DMS53 (cell line): ENCODE data around the gene CCDC172.
A peak's percentile ranks its signal among the peaks of the same experiment; 100 is the strongest.

Source experiments
- DNase-seq: peaks from one replicate; lab custom pipeline; 2025; lab: John Stamatoyannopoulos, UW

CCDC172 gene, protein sequence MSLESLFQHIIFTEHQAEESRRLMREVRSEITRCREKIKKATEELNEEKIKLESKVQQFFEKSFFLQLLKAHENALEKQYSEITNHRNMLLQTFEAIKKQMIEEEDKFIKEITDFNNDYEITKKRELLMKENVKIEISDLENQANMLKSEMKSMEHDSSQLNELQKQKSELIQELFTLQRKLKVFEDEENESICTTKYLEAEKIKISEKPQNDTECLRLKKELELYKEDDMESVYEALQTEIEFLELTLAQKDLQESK

DNA sequence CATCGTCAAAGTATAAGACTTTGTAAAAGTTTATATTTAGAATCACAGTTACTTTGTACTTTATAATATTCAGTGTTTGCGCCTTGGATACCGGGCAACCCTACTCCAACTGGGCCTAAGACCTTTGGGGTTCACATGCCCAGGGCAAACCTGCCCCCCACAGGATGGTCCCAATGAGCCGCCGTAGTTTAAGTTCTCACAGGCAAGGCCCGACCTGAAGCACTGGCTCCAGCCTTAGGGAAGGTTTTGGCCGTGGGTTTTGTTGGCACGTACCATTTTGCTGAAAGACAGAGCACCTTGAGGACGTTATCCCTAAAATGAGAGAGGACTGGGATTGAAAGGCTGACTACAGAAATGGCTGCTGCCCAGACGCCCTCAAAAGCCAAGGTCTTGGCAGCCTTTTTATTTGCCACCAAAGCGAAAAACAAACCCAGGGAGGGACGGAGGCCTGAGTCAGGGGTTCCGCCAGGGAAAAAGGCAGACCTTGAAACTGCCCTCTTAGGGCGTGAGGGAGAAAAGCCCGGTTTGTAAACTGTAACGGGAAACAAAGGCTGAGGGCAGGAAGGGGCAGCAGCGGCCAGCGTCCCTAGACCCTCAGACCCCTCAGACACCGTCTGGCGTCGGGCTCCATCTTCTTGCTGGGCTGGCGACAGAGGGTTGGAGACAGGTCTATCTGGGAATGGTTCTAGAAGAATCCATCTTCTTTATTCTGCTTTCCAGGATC is at the start of gene CCDC172:
Gene CCDC172 (plus strand): TSS at position 222 of the 724 bp plus-strand sequence. CDS start 564 bp downstream, outside the sequence.
- no peak for DNase-seq

DNA sequence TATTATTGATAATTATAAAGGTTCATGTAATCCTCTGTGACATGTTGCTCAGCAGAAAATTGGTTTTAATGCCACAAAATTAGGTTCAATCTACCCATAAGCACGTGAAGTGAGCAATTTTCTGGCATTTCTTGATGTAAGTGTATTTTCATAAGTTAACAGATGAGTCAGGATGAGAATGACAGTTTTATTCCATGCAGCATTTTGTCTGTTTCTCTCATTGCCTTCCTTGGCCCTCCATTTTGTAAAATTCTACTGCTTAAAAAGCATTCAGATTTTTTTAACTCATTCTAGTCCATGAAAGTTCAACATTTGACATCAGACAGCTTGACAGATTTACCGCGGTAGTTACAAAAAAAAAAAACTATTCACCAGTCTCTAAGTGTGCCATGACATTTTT is 47.3 kb upstream of the CCDC172 start:
- no peak for DNase-seq

DNA sequence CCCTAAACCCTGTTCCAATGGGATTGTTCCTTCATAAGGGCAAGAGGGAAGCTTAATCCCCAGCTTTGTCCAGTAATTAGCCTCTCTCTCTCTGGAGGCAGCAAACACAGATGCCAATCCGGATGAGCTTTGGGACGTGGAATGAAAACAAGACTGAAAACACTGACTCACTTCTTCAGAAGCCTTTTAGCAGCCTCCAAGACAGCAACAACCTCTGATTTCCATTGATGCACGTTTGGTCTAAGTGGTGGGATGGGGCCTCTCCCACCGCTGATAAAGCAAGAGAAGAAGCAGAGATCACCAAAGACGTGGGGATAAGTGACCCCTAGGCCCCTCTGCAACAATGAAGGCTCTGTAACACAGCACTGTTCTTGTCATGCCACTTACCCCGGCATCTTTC is 45.4 kb upstream of the CCDC172 start:
- DNase-seq: no peak

DNA sequence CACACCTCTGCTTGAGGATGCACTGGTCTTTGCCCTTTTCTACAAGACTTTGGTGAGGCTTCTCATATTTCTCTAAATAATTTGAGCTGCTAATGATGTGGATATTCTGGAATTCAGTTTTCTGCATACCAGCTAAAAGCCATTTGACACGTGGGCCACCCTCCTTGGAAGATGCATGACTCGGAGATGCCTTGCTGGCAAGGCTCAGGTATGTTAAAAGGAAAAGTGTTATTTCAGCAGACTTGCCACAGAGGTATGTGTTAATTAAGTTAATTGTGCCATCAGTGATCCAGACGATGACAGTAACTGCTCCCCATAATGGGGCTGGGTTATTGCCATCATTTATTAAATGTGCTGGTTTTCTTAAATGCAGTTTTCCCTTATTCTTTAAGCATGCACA is 42.5 kb upstream of the CCDC172 start:
- DNase-seq: no peak

DNA sequence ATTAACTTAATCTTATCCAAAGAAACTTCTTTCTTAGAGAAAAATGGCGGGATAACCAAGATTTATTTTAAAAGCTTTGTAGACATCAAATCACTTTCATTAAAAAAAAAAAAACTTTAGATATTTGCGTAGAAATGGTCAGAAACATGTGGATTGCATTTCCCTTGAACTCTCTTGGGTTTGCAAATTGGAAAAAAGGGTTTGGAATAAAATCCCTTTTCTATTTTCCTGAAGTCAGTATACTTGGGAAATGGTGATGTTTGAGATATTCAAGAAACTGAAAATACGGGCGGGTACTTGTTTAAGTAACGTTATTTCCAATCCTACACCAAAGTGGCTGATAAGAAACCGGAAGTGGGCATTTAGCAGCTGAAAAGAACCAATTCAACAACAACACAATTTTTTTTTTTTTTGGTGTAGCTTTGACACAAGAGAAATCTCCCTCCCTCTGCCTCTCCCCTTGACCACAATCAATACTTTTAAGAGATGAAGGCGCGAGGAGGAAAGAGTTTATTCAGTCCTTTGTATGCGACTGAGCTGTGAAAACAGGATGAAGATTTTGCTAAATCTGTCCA is 37.5 kb upstream of the CCDC172 start:
- no peak for DNase-seq

DNA sequence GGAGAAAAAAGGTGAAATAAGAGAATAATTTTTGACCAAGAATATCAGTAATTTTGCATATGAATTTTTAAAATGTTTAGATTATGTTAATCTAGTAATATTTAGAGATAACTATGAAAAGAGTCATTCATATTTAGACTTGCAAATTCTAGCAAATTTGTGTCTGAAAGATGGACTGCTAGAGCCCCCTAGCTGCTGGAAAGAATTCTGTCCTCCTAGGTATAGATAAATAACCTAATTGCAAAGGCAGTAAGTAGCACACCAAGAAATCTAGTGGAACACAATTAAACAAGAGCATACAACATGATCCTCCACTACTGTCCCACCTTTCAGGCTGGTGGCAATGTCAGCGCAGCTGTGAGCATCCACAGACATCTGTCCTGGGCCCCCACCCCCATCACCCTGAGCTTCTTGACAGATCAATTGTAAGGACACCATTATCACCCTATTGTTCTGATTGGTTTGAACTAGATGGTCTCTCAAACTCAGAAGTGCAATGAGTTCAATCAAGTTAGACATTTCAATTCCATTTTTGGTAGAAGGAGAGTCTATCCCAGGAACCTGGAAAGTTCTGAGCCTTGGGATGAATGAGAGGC is 36.2 kb upstream of the CCDC172 start:
- peak; percentile 74 for DNase-seq

DNA sequence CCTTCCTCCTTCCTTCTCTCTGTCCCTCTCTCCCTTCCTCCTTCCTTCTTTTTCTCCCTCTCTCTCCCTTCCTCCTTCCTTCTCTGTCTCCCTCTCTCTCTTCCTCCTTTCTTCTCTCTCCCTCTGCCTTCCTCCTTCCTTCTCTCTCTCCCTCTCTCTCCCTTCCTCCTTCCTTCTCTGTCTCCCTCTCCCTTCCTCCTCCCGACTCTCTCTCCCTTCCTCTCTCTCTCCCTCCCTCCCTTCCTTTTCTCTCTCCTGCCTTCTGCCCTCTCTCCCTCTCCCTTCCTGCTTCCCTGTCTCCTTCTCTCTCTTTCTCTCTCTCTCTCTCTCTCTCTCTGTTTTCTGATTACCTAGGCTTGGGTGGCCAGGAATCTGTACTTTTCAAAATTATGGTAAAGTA is 34.6 kb upstream of the CCDC172 start:
- DNase-seq: no peak

DNA sequence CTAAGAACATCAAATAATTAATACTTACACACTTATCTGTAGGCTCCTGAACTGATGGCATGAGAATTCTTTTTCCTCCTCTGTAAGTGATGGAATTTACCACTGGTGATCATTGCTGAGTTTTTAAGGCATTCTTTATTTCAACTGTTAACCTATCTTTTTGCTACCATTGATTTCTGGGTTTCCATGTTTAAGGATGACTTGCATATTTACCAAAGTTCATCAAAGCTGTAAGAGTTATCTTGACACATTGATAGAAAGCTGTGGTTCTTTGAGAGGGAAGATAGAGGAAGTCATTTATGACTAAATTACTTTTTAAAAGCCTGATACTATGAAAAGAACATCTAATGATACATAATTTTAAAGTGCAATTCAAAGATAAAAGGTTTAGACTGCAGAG is 31.8 kb upstream of the CCDC172 start:
- no peak for DNase-seq

DNA sequence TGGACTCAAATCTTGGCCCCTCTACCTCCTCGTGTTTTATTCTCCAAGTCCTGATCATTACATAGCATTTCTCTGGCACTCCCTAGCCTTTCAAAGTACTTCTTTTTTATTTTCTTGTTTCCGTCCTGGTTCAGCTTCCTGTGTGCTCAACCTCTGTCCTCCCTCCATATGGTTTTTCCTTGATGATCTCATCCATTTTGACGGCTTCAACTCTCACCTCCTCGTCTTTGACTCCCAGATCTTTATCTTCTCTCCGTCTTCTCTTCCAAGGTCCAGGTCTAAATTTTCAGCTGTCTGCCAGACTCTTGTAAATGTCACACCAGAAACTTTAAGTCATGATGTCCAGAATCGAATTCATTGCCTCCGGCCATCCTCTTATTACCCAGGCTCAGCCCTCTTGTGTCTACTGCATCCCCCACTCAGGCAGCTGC is 27.9 kb upstream of the CCDC172 start:
- no peak for DNase-seq

DNA sequence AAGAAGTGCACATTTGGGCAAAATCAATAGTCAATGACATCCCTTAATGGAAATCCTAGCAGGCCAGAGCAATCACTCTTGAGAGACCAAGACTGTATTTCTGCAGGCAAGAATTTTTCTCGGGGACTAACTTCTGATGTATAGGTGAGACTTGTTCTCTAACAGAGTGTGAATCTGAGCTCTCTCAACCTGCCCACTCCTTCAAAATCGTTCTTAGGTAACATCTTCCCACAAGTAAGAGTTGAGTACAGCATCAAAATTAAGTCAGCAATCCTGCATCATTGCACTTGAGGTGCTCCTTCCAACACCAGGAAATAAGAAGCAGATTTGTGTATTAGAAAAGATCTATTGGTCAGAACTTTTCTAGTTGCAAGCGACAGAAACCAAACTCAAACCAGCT is 25.7 kb upstream of the CCDC172 start:
- no peak for DNase-seq

DNA sequence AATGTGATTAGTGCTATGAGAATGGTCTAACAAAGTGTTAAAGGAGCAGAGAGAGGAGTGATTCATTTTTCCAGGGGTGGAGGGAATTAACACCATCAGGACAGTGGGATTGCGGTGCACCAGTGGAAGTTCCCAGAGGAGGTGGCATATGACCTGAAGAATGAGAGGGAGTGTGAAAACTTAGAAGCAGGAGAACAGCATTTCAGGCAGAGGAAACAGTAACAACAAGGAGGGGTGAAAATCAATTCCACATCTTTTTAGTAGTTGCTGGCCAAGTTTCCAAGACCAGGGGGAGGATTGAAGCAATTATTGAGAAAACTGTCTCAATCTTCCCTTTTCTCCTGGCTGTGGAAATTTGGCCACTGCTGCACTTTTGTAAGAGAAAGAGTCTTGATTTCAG is 23.7 kb upstream of the CCDC172 start:
- DNase-seq: no peak

DNA sequence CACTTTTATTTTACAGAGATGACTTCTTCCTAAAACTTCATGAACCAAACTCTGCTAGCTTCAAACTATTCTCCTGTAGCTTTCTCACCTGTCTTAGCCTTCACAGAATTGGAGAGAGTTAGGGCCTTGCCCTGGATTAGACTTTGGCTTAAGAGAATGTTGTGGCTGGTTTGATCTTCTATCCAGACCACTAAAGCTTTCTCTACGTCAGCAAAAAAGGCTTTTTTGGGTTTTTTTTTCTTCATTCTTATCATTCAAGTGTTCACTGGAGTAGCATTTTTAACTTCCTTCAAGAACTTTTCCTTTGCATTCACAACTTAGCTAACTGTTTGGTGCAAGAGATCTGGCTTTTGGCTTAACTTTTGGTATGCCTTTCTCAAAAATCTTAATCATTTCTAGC is 19.3 kb upstream of the CCDC172 start:
- DNase-seq: no peak

DNA sequence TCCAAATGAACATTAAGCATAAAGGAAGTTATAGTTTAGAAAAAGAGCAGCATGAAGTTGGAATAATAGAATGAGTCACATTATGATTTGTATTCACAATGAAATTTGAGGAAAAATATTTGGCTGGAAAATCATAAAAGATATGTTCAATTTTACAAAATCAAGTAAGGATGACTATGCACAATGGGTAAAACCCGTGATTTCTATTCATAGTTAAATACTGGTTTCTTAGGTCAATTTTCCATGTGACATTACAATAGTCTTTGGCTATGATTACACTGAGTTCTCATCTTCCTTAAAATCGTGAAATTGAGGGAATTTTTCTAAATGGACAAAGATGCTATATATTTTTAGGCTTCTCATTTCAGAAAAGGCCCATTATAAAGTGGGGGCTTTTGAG is 17.4 kb upstream of the CCDC172 start:
- no peak for DNase-seq

DNA sequence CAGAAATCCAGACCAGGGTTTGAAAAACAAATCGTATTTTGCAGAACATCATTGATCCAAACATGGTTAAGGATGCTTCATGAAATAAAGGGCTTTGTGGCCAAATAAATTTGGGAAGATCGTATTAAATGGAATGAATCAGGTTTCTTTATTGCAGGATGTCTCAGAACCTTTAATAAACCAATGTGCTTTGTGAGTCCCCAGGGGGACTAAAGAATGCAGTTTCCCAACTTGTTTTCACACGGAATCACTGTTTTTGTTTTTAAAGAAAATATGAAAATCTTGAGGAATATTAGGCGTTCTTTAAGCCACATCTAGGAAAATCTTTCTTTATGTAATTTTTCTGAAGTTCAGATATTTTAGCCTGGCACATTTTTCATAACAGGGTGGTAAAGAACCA is 16.8 kb upstream of the CCDC172 start:
- no peak for DNase-seq

DNA sequence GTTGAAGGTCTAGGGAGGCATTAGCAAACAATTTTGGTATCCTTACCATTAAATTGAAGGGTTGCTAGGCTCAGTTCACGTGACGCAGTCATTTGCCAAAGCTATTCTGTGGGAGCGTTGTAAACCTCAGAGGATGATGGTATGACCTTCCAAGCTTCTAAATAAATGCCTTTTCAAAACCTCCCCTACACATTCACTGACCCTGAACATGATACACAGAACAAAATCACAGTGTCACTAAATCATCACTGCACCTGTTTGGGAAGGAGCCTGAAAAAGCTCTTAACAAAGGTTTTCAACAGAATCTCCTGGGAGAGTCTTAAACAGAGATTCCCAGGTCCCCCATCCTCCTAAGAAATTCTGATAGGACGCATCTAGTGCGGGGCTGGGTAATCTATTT is 13.2 kb upstream of the CCDC172 start:
- DNase-seq: no peak

DNA sequence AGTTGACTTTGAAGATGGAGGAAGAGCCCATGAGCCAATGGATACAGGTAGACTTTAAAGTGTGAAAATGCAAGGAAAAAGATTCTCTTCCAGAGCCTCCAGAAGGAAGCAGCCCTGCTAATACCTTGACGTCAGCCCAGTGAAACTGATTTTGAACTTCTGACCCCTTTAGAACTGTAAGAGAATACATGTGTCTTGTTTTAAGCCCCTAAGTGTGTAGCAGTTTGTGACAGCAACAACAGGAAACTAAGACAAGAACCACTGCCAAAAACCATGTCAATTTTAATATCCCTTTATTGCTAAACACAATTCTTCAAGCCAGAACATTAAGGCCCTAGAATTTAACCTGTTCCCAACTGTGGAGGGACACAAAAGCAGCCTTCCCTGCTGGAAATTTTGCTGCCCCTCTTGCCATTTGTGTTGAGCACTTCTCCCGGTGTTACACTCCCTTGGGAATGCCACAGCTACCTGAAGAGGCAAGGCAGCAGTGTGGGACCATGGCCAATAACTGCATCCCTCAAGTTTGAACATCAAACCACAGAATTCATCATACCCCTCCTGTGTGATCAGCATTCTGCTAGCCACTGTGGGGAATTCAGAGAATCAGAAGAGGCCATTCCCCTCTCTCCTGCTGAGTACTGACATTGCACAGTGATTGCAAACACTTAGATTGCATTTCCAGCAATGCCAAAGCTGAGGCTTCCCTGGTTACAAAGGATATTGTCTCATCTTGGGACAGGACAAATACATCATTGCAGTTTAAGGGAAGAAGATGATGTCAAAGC is 12.3 kb upstream of the CCDC172 start:
- DNase-seq: no peak

DNA sequence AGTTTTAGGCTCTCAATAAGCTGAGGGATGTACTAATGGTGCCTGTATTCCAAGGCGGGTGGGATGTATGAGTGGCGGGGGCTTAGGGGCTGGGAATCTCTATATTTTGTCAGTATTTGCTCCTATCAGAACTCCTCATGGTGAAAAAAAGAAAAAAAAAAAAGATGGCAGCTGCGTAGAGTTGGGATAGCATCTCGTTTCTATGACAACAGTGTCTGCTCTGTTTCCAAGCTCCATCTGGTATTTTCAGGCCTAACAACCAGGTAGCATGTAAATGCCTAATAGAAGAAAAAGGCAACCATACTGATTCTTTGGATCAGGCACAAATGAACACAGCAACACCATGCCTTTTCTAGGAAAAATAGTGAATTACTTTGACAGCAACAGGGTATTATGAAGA is 11.7 kb upstream of the CCDC172 start:
- DNase-seq: peak; percentile 4

DNA sequence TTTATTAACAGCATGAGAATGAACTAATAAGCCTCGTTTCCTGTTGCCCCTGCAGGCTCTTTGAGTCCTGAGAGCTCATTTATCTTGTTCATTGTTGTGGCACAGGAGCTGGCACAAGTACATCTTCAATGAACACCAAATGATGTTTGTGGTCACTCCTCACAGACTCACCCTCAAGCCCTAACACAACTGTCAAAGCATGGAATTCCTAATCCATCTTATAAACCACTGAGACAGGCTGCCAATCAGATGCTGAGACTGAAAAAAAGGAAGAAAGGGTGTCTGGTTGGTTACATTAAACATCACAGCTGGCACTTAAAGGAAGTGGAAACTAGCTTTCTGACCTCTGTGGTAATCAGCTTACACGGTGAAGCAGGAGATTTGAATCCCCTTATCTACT is 7.7 kb upstream of the CCDC172 start:
- DNase-seq: no peak

DNA sequence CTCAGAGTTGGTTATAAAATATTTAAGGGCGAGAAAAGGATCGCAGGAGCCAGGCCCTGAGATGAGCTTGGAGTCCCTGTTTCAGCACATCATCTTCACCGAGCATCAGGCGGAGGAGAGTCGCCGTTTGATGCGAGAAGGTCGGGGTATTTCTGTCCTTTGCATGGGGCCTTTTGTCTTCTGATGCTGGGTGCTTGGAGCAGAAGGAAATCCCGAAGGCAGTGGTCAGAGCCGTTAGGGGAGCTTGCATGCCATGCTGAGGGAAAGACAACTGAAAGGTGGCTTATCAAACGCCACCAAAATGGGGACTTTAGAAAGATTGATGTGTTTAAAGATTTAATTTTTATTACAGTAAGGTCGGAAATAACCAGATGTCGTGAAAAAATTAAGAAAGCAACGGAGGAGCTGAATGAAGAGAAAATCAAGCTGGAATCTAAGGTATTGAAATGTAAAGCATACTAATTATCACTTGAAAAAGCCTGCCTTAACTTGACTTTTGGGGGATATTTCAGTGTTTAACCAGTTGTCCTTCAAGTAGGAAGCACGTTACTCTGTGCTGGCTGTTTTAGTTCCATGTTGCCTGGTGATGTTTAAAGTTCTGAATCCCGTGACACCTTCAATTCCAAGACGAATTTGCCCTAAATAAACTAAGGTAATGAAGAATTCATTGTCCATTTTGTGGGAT is 845 bp downstream of the CCDC172 start:
- DNase-seq: no peak

DNA sequence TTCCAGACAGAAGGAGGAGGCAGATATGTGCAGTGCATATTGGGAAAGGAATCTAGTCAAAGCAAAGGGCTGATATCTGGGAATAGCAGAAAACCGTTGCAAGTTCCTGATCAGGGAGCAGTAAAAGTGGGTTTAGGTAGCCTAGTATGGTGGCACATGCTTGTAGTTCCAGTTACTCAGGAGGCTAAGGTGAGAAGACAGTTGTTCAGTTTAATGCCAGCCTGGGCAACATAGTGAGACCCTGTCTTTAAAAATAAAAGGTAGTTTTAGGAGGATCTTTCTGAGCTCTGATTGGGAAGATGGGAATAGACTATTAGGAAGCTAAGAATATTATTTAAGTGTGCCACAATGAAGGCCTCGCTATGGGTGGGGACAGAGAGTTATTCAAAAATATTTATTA is 1.7 kb downstream of the CCDC172 start:
- no peak for DNase-seq

DNA sequence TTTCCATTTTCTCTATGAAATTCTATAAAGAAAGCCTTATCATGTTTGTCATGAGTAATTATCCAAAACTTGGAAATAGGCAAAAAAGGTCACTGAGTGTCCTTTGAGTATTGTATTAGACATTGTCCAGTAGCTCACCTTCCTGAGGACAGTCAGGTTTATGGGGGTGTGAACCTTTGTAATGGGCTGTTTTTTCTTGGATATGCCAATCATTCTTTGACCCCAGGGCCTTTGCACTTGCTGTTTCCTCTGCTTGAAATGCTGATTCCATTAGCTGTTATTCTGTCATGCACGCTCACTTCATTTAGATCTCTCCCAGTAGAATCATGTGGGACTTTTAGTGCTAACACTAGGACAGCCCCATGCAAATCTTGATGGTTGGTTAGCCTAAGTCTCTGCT is 4.9 kb downstream of the CCDC172 start:
- no peak for DNase-seq

DNA sequence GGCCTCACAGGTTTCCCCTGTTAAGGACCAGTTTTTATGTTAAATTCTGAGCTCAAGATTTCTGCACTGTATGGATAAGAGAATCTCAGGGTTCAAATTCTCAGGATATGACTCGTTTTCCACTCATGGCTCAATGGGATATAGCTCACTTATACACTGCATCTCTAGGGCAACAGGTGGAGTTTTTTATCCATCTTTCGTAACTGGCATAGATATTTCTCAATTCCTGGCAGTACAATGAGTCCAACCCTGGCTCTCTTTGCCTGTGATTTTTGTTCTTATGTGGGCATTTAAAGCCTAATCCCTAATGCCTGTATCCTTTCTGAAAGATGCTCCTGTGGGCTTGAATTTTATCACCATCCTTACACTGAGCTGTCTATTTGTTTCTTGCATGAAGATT is 7.6 kb downstream of the CCDC172 start:
- DNase-seq: no peak
